CD4-positive, alpha-beta T cell (primary cell): ENCODE measurements around the gene PTPRT. TPM values are rescaled to one million over a fixed set of nuclear protein-coding genes. Genes with fewer than 3 reads are reported as not detected.

Experiments used
- ATAC-seq: fragments of 200-7000 bp; cut with Tn5 transposase; one replicate; pipeline ENCODE4 v1.10.0; 2022; ENCODE audit warnings: mild to moderate bottlenecking; ENCODE audit not compliant: poor library complexity
- CTCF ChIA-PET: fragments of 350-600 bp; sonication (Branson Sonifier 250); formaldehyde crosslinking; loops from one replicate; lab custom pipeline; 2021; ENCODE audit warnings: antibody characterized with exemption, inconsistent platforms; lab: Charles Lee
- POLR2A ChIA-PET: fragments of 350-600 bp; sonication (Branson Sonifier 250); formaldehyde crosslinking; loops from one replicate; lab custom pipeline; 2021; ENCODE audit warnings: antibody characterized with exemption, inconsistent platforms; lab: Charles Lee
- DNase-seq, 14 experiments: peaks; one replicate each; pipeline ENCODE4 v3.0.0-alpha.2; 2013 to 2020; ENCODE audit warnings: mixed read lengths in 2 of 14
- H3K27ac ChIP-seq, 2 donors: one replicate each; pipeline versions ENCODE4 v1.5.1 to v1.7.0; 2013; ENCODE audit warnings: low read length in 2 of 2, low read depth in 1 of 2, mild to moderate bottlenecking in 1 of 2
- H3K27me3 ChIP-seq, 2 experiments: 1 replicate in 1 of 2; 2 replicates in 1 of 2; pipeline versions ENCODE4 v1.6.1 to v1.7.0; 2013; ENCODE audit warnings: low read length in 2 of 2, control low read depth in 1 of 2, mild to moderate bottlenecking in 1 of 2, moderate library complexity in 1 of 2; ENCODE audit not compliant: insufficient read depth in 2 of 2, control insufficient read depth in 1 of 2
- H3K36me3 ChIP-seq: one replicate; pipeline ENCODE4 v1.6.1; 2013; ENCODE audit warnings: low read length, control low read depth; ENCODE audit not compliant: insufficient read depth
- H3K4me1 ChIP-seq: one replicate; pipeline ENCODE4 v1.6.1; 2013; ENCODE audit warnings: low read length, control low read depth; ENCODE audit not compliant: insufficient read depth
- H3K4me3 ChIP-seq: one replicate; pipeline ENCODE4 v1.5.1; 2013; ENCODE audit warnings: mild to moderate bottlenecking, low read length, moderate library complexity
- H3K9me3 ChIP-seq, 2 experiments: 1 replicate in 1 of 2; 2 replicates in 1 of 2; pipeline versions ENCODE4 v1.6.1 to v1.7.0; 2013; ENCODE audit warnings: low read length in 2 of 2, mild to moderate bottlenecking in 2 of 2, control low read depth in 1 of 2, moderate library complexity in 1 of 2; ENCODE audit not compliant: control insufficient read depth in 1 of 2, insufficient read depth in 1 of 2
- H3K27ac Mint-ChIP-seq: one replicate; pipeline ENCODE4 v1.8.0; 2020; ENCODE audit warnings: mixed read lengths
- H3K27me3 Mint-ChIP-seq: one replicate; pipeline ENCODE4 v1.8.0; 2021; ENCODE audit warnings: mixed read lengths
- H3K36me3 Mint-ChIP-seq: one replicate; pipeline ENCODE4 v1.8.0; 2021; ENCODE audit warnings: low read depth, mixed read lengths
- H3K4me1 Mint-ChIP-seq: one replicate; pipeline ENCODE4 v1.8.0; 2021; ENCODE audit warnings: low read depth, mixed read lengths
- H3K4me3 Mint-ChIP-seq: one replicate; pipeline ENCODE4 v1.8.0; 2020; ENCODE audit warnings: mild to moderate bottlenecking, mixed read lengths
- H3K9me3 Mint-ChIP-seq: one replicate; pipeline ENCODE4 v1.8.0; 2020; ENCODE audit warnings: mixed read lengths
- CTCF ChIP-seq: fragments of 200-600 bp; IDR thresholded peaks from one replicate; pipeline ENCODE4 v1.8.0; 2022; ENCODE audit warnings: antibody characterized with exemption, mild to moderate bottlenecking
- intact Hi-C, 2 experiments: fragments of 100-400 bp; cut with DNase I in 1 of 2; cut with micrococcal nuclease in 1 of 2; formaldehyde crosslinking; loops; one replicate each; pipeline versions ENCODE4 v1.15.1 to v1.9.0; 2023 to 2025; cut with DNase I, micrococcal nuclease
- total RNA-seq, 174 experiments: library from RNA in 2 of 174; stranded (reverse) in 2 of 174; gene quantifications; one replicate each; pipeline ENCODE4 v1.2.3 and lab custom pipeline; 2021 to 2026

Gene PTPRT
- total RNA-seq, 2 experiments from 2014 or later: not detected

- Mint-ChIP-seq H3K27ac (no peak overlapping the region), H3K9me3 (peaks cover 2% of the 10 kb centered on the region), H3K36me3 (no peaks in the 10 kb centered on the region), H3K4me3 (no peak overlapping the region), H3K27me3 (no peaks in the 10 kb centered on the region), H3K4me1 (no peaks in the 10 kb centered on the region)
- CTCF ChIA-PET: no interaction called here
- Histone ChIP-seq H3K27me3 (no peaks in the 10 kb centered on the region), H3K27ac (no peak overlapping the region), H3K4me1 (no peaks in the 10 kb centered on the region), H3K9me3 (peaks cover 0 to 9% of the 10 kb centered on the region in 2 experiments), H3K36me3 (no peaks in the 10 kb centered on the region), H3K4me3 (no peak overlapping the region)
- intact Hi-C loops: no loop called here
- no peak for DNase-seq
- POLR2A ChIA-PET: no interaction called here
- TF ChIP-seq CTCF: no peak
- ATAC-seq: no peak
Observed at GRCh38 chr20:42603655-42604054, 586.1 kb downstream of the PTPRT start.

GRCh38 chr20:42598581-42598980, 591.1 kb downstream of the PTPRT start:
- no peak for ATAC-seq
- Histone ChIP-seq H3K27ac (no peak overlapping the region), H3K4me1 (no peaks in the 10 kb centered on the region), H3K4me3 (no peak overlapping the region), H3K27me3 (no peaks in the 10 kb centered on the region), H3K9me3 (peaks cover 0 to 4% of the 10 kb centered on the region in 2 experiments), H3K36me3 (no peaks in the 10 kb centered on the region)
- POLR2A ChIA-PET: no interaction called here
- Mint-ChIP-seq H3K4me1 (no peaks in the 10 kb centered on the region), H3K4me3 (no peak overlapping the region), H3K27ac (no peak overlapping the region), H3K9me3 (no peaks in the 10 kb centered on the region), H3K27me3 (no peaks in the 10 kb centered on the region), H3K36me3 (no peaks in the 10 kb centered on the region)
- intact Hi-C loops: no loop called here
- CTCF ChIA-PET: no interaction called here
- TF ChIP-seq CTCF: no peak
- no peak for DNase-seq

- no peaks in the 10 kb centered on the region for H3K27me3 ChIP-seq
- Mint-ChIP-seq H3K27ac (no peak overlapping the region), H3K4me1 (no peaks in the 10 kb centered on the region), H3K36me3 (no peaks in the 10 kb centered on the region), H3K4me3 (no peak overlapping the region), H3K9me3 (no peaks in the 10 kb centered on the region), H3K27me3 (no peaks in the 10 kb centered on the region)
- H3K9me3 ChIP-seq: peaks cover 0 to 4% of the 10 kb centered on the region in 2 experiments
- no peak for DNase-seq
- no peaks in the 10 kb centered on the region for H3K36me3 ChIP-seq
- H3K4me1 ChIP-seq: no peaks in the 10 kb centered on the region
- ChIA-PET CTCF (no interaction called here), POLR2A (no interaction called here)
- TF ChIP-seq CTCF: no peak
- ATAC-seq: no peak
- H3K4me3 ChIP-seq: no peak overlapping the region
- no peak overlapping the region for H3K27ac ChIP-seq
- intact Hi-C loops: no loop called here
Observed at GRCh38 chr20:42595625-42596024, 594.1 kb downstream of the PTPRT start.
